ENCODE data around the gene SEMA4D.

The SEMA4D gene

GRCh38 chr9:89411759-89412158 lies 86.2 kb downstream of the SEMA4D start:
- Histone ChIP-seq H3F3A (ENCODE audit: low read depth) (peaks cover 15% of the 10 kb centered on the region; the same call in 1 of the 2 replicates), H3K4me1 (ENCODE audit: insufficient read depth, low read length, poor library complexity, severe bottlenecking) (peaks cover 55% of the 10 kb centered on the region)

DNA sequence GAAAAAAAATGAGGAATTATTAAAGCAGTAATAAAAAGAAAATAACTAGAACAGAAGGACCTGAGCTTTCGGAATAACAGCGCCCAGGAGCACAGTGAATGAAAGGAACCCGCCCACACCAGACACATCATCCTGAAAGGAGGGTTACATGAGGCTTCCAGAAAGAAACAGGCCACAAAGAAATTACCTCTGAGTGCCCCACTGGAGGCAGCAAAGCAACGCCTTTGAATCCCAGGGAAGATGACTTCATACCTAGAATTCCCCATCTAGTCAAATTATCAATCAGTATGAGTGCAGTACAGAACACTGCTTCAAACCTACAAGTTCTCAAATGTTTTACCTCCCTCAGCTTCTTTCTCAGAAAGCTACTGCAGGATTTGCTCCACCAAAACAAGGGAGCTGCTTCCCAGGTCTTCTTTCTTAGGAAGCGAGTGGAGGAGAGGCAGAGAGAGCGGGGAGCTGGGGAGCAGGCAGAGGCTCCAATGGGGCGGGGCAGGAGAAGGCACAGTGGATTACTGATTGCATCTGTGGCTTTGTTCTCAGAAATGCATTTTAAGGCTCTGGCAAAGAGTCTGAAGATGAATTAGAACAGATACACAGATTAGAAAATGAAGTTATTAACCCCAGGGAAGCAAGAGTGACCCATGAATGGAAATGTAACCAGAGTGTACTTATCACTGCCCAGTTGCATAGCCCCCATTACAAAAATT lies 87.1 kb downstream of the SEMA4D start:
- peaks cover 61% of the 10 kb centered on the region for H4K20me1 ChIP-seq (ENCODE audit: insufficient read depth, low read length, poor library complexity, severe bottlenecking)
- TF ChIP-seq, protein P1, sequence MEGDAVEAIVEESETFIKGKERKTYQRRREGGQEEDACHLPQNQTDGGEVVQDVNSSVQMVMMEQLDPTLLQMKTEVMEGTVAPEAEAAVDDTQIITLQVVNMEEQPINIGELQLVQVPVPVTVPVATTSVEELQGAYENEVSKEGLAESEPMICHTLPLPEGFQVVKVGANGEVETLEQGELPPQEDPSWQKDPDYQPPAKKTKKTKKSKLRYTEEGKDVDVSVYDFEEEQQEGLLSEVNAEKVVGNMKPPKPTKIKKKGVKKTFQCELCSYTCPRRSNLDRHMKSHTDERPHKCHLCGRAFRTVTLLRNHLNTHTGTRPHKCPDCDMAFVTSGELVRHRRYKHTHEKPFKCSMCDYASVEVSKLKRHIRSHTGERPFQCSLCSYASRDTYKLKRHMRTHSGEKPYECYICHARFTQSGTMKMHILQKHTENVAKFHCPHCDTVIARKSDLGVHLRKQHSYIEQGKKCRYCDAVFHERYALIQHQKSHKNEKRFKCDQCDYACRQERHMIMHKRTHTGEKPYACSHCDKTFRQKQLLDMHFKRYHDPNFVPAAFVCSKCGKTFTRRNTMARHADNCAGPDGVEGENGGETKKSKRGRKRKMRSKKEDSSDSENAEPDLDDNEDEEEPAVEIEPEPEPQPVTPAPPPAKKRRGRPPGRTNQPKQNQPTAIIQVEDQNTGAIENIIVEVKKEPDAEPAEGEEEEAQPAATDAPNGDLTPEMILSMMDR (conservative IDR thresholded peaks at IDR 0.05; ENCODE audit: low read length): 0 out of 2 replicates have a peak, but pooled peaks have one; percentile 13
- no peak for TF ChIP-seq EZH2phosphoT487 (IDR thresholded peaks at IDR 0.05; ENCODE audit: borderline replicate concordance)
- H3K4me2 ChIP-seq (ENCODE audit: low read depth, low read length, poor library complexity, severe bottlenecking): peak overlapping the region; percentile 83
- H3K36me3 ChIP-seq (ENCODE audit: insufficient read depth, low read length): peaks cover 69% of the 10 kb centered on the region; the same call in 1 of the 2 replicates
- peak overlapping the region; percentile 34 for H3K9ac ChIP-seq (ENCODE audit: low read depth, low read length, poor library complexity, severe bottlenecking)
- H3K9me2 ChIP-seq (replicated peaks; ENCODE audit: low read depth, low read length): no peaks in the 10 kb centered on the region
- no peak overlapping the region for H2AFZ ChIP-seq (ENCODE audit: low read length)
- H3K79me2 ChIP-seq (ENCODE audit: insufficient read depth, low read length): peaks cover 97% of the 10 kb centered on the region
- no peaks in the 10 kb centered on the region for H3K9me3 ChIP-seq (ENCODE audit: insufficient read depth, low read depth, low read length)
- H3F3A ChIP-seq (ENCODE audit: low read depth): peaks cover 15% of the 10 kb centered on the region; the same call in 1 of the 2 replicates
- no peaks in the 10 kb centered on the region for H3K27me3 ChIP-seq (ENCODE audit: insufficient read depth, low read length, poor library complexity, severe bottlenecking)
- H3K4me1 ChIP-seq (ENCODE audit: insufficient read depth, low read length, poor library complexity, severe bottlenecking): peaks cover 64% of the 10 kb centered on the region
- no peak overlapping the region for H3K4me3 ChIP-seq (ENCODE audit: low read length, poor library complexity, severe bottlenecking)

More at GRCh38 chr9:89411759-89412158, 86.2 kb downstream of the SEMA4D start:
- no peaks in the 10 kb centered on the region for H3K27me3 ChIP-seq (ENCODE audit: insufficient read depth, low read length, poor library complexity, severe bottlenecking)
- H3K9ac ChIP-seq (ENCODE audit: low read depth, low read length, poor library complexity, severe bottlenecking): no peak overlapping the region
- H4K20me1 ChIP-seq (ENCODE audit: insufficient read depth, low read length, poor library complexity, severe bottlenecking): peaks cover 67% of the 10 kb centered on the region
- H3K79me2 ChIP-seq (ENCODE audit: insufficient read depth, low read length): peaks cover 97% of the 10 kb centered on the region
- H3K9me2 ChIP-seq (replicated peaks; ENCODE audit: low read depth, low read length): no peaks in the 10 kb centered on the region
- no peak overlapping the region for H3K4me3 ChIP-seq (ENCODE audit: low read length, poor library complexity, severe bottlenecking)
- H3K9me3 ChIP-seq (ENCODE audit: insufficient read depth, low read depth, low read length): no peaks in the 10 kb centered on the region
- no peak overlapping the region for H3K4me2 ChIP-seq (ENCODE audit: low read depth, low read length, poor library complexity, severe bottlenecking)
- TF ChIP-seq, protein P1 (conservative IDR thresholded peaks at IDR 0.05; ENCODE audit: low read length): no peak
- TF ChIP-seq EZH2phosphoT487 (IDR thresholded peaks at IDR 0.05; ENCODE audit: borderline replicate concordance): no peak
- peaks cover 74% of the 10 kb centered on the region; the same call in 1 of the 2 replicates for H3K36me3 ChIP-seq (ENCODE audit: insufficient read depth, low read length)
- no peak overlapping the region for H2AFZ ChIP-seq (ENCODE audit: low read length)

DNA sequence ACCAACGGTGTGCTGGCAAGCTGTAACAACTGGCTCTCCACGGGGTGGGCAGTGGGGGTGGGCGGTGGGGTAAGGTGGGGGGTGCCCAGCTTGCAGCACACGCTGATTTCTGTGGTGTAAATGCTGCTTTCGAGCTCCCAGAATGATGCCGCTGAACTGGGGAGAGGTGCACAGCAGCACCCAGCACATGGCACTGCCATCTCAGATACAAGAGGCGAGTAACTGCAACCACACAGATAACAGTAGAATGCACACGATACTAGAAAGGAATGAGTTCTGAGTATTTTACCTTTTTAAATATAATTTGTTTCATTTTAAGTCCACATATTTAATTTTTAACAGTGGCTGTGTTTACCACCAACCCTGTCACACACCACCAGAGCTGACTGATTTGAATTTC lies 87.9 kb downstream of the SEMA4D start:
- Histone ChIP-seq H3K36me3 (ENCODE audit: insufficient read depth, low read length) (peaks cover 69% of the 10 kb centered on the region; the same call in 1 of the 2 replicates), H3K9me2 (replicated peaks; ENCODE audit: low read depth, low read length) (no peaks in the 10 kb centered on the region), H4K20me1 (ENCODE audit: insufficient read depth, low read length, poor library complexity, severe bottlenecking) (peaks cover 53% of the 10 kb centered on the region), H3K4me3 (ENCODE audit: low read length, poor library complexity, severe bottlenecking) (no peak overlapping the region), H3K9me3 (ENCODE audit: insufficient read depth, low read depth, low read length) (no peaks in the 10 kb centered on the region), H3K27me3 (ENCODE audit: insufficient read depth, low read length, poor library complexity, severe bottlenecking) (no peaks in the 10 kb centered on the region), H3K4me1 (ENCODE audit: insufficient read depth, low read length, poor library complexity, severe bottlenecking) (peaks cover 68% of the 10 kb centered on the region), H3F3A (ENCODE audit: low read depth) (peaks cover 15% of the 10 kb centered on the region; the same call in 1 of the 2 replicates), H2AFZ (ENCODE audit: low read length) (no peak overlapping the region), H3K79me2 (ENCODE audit: insufficient read depth, low read length) (peaks cover 97% of the 10 kb centered on the region), H3K4me2 (ENCODE audit: low read depth, low read length, poor library complexity, severe bottlenecking) (peak overlapping the region; percentile 83), H3K9ac (ENCODE audit: low read depth, low read length, poor library complexity, severe bottlenecking) (peak overlapping the region; percentile 67)
- TF ChIP-seq EZH2phosphoT487 (IDR thresholded peaks at IDR 0.05; ENCODE audit: borderline replicate concordance): no peak
- TF ChIP-seq, protein P1 (conservative IDR thresholded peaks at IDR 0.05; ENCODE audit: low read length): no peak
